HFF-Myc (cell line): ENCODE data around the gene CSMD2.

Source experiments
- DNase-seq: peaks from one replicate; pipeline ENCODE4 v3.0.0-alpha.2; 2011; ENCODE audit warnings: low read depth; ENCODE audit errors: extremely low read depth
- H3K4me3 ChIP-seq: replicated peaks from 2 replicates; pipeline ENCODE4 v1.5.1; 2011; ENCODE audit warnings: low read depth, mild to moderate bottlenecking, control low read depth, low read length
- TF ChIP-seq, protein P1 (sequence below): IDR thresholded peaks from 2 replicates; pipeline ENCODE4 v1.5.1; 2012; ENCODE audit warnings: mild to moderate bottlenecking, low read depth, low read length, control low read depth; ENCODE audit errors: missing control alignments

The CSMD2 gene

DNA sequence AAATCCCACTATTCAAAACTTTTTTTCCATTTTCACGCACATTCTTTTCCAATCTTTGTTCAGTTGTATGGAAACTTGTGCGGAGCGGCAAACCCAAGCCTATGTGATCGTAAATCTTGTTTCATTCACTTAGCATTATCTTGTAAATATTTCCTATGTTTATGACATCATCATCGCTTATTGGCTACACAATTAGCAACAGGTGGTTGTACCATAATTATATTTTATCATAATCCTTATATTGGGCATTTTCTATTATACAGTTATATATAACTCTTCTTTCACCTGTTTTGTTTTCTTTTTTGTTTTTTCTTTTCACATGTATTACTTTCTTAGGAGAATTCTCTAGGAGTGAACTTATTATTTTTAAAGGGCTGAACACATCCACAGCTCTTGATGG lies 627.1 kb downstream of the CSMD2 start:
- TF ChIP-seq, protein P1, sequence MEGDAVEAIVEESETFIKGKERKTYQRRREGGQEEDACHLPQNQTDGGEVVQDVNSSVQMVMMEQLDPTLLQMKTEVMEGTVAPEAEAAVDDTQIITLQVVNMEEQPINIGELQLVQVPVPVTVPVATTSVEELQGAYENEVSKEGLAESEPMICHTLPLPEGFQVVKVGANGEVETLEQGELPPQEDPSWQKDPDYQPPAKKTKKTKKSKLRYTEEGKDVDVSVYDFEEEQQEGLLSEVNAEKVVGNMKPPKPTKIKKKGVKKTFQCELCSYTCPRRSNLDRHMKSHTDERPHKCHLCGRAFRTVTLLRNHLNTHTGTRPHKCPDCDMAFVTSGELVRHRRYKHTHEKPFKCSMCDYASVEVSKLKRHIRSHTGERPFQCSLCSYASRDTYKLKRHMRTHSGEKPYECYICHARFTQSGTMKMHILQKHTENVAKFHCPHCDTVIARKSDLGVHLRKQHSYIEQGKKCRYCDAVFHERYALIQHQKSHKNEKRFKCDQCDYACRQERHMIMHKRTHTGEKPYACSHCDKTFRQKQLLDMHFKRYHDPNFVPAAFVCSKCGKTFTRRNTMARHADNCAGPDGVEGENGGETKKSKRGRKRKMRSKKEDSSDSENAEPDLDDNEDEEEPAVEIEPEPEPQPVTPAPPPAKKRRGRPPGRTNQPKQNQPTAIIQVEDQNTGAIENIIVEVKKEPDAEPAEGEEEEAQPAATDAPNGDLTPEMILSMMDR = no peak
- DNase-seq = no peak
- no peak overlapping the region for H3K4me3 ChIP-seq

DNA sequence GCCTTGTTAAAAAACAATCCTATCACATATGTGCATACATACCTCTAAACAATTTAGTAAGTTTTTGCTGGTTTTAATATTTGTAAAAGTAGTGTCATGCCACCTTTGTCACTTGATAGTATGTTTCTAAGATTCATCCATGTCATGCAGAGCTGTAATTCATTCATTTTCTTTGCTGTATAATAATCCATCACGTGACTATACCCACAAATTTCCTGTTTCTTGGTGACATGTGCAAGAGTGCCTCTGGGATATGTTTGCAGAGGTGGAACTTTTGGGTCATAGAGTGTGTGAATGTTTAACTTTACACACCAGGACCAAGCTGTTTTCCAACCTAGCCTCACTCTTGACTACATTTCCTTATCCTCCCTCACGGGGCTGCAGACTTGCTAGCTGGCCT lies 629.7 kb downstream of the CSMD2 start:
- no peak overlapping the region for H3K4me3 ChIP-seq
- TF ChIP-seq, protein P1 = no peak
- no peak for DNase-seq

DNA sequence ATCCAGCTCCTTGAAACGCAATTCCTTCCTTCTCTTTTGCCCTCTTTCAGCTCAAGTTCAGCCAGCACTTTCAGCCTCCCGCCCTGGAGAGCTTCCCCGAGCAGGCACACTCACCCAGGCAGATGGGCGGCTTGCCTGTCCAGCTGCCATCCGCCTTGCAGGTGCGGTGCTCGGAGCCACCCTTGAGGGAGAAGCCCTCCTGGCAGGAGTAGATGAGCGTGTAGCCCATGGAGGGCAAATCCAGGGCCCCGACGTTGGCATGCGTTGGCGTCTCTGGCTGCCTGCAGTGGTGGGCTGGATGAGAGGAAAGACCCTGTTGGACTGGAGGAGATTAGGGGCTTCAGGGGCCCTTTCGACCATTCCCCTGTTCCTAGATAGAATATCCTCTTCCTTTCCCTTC lies 632.1 kb downstream of the CSMD2 start:
- TF ChIP-seq, protein P1 = no peak
- no peak for DNase-seq
- no peak overlapping the region for H3K4me3 ChIP-seq

DNA sequence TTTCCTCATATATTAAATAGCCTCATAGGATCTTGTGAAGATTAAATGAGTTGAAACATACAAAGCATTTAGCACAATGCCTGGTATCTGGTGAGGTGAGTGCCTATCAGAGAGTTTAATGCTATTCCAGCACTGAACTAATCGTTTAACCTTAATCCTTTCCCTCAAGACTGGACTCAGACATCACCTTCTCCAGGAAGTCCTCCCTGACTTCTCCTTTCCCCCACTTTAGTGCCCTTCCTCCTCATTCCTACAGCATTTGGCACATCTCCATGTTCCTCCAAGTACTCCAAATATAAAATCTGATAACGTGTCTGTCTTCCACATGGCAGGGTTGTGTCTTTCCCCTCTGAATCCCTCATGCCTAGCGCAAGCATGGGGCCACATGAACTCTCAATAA lies 632.8 kb downstream of the CSMD2 start:
- DNase-seq = no peak
- H3K4me3 ChIP-seq = no peak overlapping the region
- TF ChIP-seq, protein P1 = no peak

DNA sequence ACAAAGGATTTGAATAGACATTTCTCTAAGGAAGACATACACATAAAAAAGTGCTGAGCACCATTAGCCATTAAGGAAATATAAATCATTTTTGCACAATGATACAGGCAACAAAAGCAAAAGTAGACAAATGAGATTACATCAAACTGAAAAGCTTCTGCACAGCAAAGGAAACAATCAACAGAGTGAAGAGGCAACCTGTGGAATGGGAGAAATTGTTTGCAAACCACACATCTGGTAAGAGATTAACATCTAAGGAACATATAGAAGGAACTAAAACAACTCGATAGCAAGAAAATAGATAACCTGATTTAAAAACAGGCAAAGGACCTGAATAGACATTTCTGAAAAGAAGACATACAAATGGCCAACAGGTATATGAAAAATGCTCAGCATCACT lies 635.1 kb downstream of the CSMD2 start:
- TF ChIP-seq, protein P1 = no peak
- no peak overlapping the region for H3K4me3 ChIP-seq
- no peak for DNase-seq

DNA sequence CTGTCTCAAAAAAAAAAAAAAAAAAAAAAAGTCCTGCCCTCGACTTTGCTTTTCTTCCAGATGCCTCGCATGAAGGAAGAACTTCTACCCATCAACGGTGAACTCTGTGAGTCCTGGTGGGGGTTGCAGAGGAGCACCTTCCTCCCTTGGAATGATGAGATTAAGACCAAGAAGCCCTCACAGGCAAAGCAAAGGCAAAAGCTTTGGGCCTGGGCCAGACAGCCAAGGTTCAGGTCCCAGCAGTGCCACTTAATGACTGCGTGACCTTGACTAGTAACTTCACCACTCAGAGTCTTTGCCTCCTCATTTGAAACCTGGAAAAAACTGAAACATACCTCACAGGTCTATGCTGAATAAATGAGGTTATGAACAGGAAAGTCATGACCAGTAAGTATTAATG lies 637.1 kb downstream of the CSMD2 start:
- no peak overlapping the region for H3K4me3 ChIP-seq
- no peak for DNase-seq
- TF ChIP-seq, protein P1 = no peak

DNA sequence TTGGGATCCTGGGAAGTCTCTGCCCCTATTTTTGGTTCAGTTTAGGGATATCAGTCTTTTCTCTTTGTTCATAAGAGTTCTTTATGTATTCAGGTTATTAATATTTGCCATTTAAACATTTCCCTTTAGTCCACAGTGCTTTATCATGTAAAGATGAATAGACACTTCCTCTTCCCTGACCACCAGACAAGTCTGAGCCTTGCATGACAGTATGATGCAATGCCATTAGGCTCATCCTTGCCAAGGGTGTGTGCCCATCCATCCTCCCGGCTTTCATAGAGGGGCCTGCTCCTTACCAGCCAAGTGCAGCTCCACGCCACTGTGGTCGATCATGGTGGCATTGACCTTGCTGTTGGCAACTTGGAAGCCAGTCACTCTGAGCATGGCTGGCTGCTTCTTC lies 640.4 kb downstream of the CSMD2 start:
- TF ChIP-seq, protein P1 = no peak
- no peak for DNase-seq
- no peak overlapping the region for H3K4me3 ChIP-seq
